GM23338 (cell line): ENCODE results near the gene HGF. TPM values are rescaled to one million over a fixed set of nuclear protein-coding genes. Genes with fewer than 3 reads are reported as not detected.

Experiments used
- ATAC-seq: fragments of 200-7000 bp; cut with Tn5 transposase; 3 replicates; pipeline ENCODE4 v1.9.1; 2020
- DNase-seq: peaks from one replicate; pipeline ENCODE4 v3.0.0-alpha.2; 2015; ENCODE audit warnings: low spot score
- H2AFZ ChIP-seq: fragments of 200-600 bp; sonication (generic); 2 replicates; pipeline ENCODE4 v1.8.0; 2016; ENCODE audit warnings: antibody characterized with exemption, mild to moderate bottlenecking, moderate library complexity
- H3F3A ChIP-seq: fragments of 200-600 bp; sonication (generic); replicated peaks from 2 replicates; pipeline ENCODE4 v1.8.0; 2017; ENCODE audit warnings: antibody characterized with exemption, mixed run types, low read depth
- H3K27ac ChIP-seq: fragments of 200-600 bp; sonication (generic); 2 replicates; pipeline ENCODE4 v1.6.1; 2016; ENCODE audit warnings: low read depth
- H3K27me3 ChIP-seq: fragments of 200-600 bp; sonication (generic); 2 replicates; pipeline ENCODE4 v1.8.0; 2016; ENCODE audit warnings: mild to moderate bottlenecking, mixed run types, moderate library complexity; ENCODE audit not compliant: insufficient read depth
- H3K36me3 ChIP-seq: fragments of 200-600 bp; sonication (generic); 2 replicates; pipeline ENCODE4 v1.8.0; 2016; ENCODE audit warnings: mild to moderate bottlenecking; ENCODE audit not compliant: insufficient read depth
- H3K4me1 ChIP-seq: fragments of 200-600 bp; sonication (generic); 2 replicates; pipeline ENCODE4 v1.8.0; 2016; ENCODE audit warnings: mild to moderate bottlenecking, moderate library complexity; ENCODE audit not compliant: insufficient read depth
- H3K4me2 ChIP-seq: fragments of 200-600 bp; sonication (generic); 2 replicates; pipeline ENCODE4 v1.7.1; 2017; ENCODE audit warnings: mixed run types
- H3K4me3 ChIP-seq: fragments of 200-600 bp; sonication (generic); 2 replicates; pipeline ENCODE4 v1.6.1; 2016; ENCODE audit warnings: mixed run types
- H3K79me2 ChIP-seq: fragments of 200-600 bp; sonication (generic); replicated peaks from 2 replicates; pipeline ENCODE4 v1.8.0; 2017; ENCODE audit warnings: mild to moderate bottlenecking; ENCODE audit not compliant: insufficient read depth
- H3K9me2 ChIP-seq: fragments of 200-600 bp; sonication (generic); 2 replicates; pipeline ENCODE4 v1.8.0; 2017; ENCODE audit not compliant: insufficient read depth
- H4K20me1 ChIP-seq: fragments of 200-600 bp; sonication (generic); replicated peaks from 2 replicates; pipeline ENCODE4 v1.8.0; 2017; ENCODE audit warnings: mild to moderate bottlenecking; ENCODE audit not compliant: insufficient read depth
- H3K27ac Mint-ChIP-seq: 2 replicates; pipeline ENCODE4 v1.8.0; 2020; ENCODE audit warnings: inconsistent platforms, mild to moderate bottlenecking, moderate library complexity, mixed read lengths
- H3K27me3 Mint-ChIP-seq: 3 replicates; pipeline ENCODE4 v1.8.0; 2022; ENCODE audit warnings: low read depth, mild to moderate bottlenecking, moderate library complexity, mixed read lengths, inconsistent platforms; ENCODE audit not compliant: insufficient read depth, poor library complexity
- H3K36me3 Mint-ChIP-seq: 3 replicates; pipeline ENCODE4 v1.8.0; 2021; ENCODE audit warnings: low read depth, mild to moderate bottlenecking, inconsistent platforms, moderate library complexity, mixed read lengths
- H3K4me1 Mint-ChIP-seq: 3 replicates; pipeline ENCODE4 v1.8.0; 2020; ENCODE audit warnings: mild to moderate bottlenecking, inconsistent platforms, mixed read lengths
- H3K4me3 Mint-ChIP-seq: 3 replicates; pipeline ENCODE4 v1.8.0; 2021; ENCODE audit warnings: moderate library complexity, mild to moderate bottlenecking, inconsistent platforms, mixed read lengths
- H3K9me3 Mint-ChIP-seq: 3 replicates; pipeline ENCODE4 v1.8.0; 2020; ENCODE audit warnings: moderate library complexity, mild to moderate bottlenecking, inconsistent platforms, mixed read lengths
- CREB1 ChIP-seq: fragments of 250-450 bp; sonication (Bioruptor Pico); IDR thresholded peaks from 2 replicates; pipeline ENCODE4 v1.5.0; 2020; ENCODE audit warnings: low read depth, mild to moderate bottlenecking, moderate library complexity
- ETS1 ChIP-seq: IDR thresholded peaks from 2 replicates; pipeline ENCODE4 v1.6.1; 2016; ENCODE audit warnings: antibody characterized with exemption
- EZH2 ChIP-seq: fragments of 200-600 bp; sonication (generic); IDR thresholded peaks from one replicate; pipeline ENCODE4 v1.8.0; 2017; ENCODE audit warnings: antibody characterized with exemption, mild to moderate bottlenecking, low read depth; ENCODE audit not compliant: unreplicated experiment
- EZH2phosphoT487 ChIP-seq: fragments of 200-600 bp; sonication (generic); IDR thresholded peaks from one replicate; pipeline ENCODE4 v1.8.1; 2018; ENCODE audit warnings: antibody characterized with exemption; ENCODE audit not compliant: unreplicated experiment
- JUNB ChIP-seq: IDR thresholded peaks from one replicate; pipeline ENCODE4 v1.6.1; 2016; ENCODE audit warnings: antibody characterized with exemption; ENCODE audit not compliant: unreplicated experiment
- POLR2AphosphoS5 ChIP-seq: IDR thresholded peaks from 2 replicates; pipeline ENCODE4 v1.6.1; 2016; ENCODE audit warnings: antibody characterized with exemption, low read depth
- ZNF331 ChIP-seq: fragments of 250-450 bp; sonication (Bioruptor Pico); IDR thresholded peaks from 2 replicates; pipeline ENCODE4 v1.5.0; 2020; ENCODE audit warnings: low read depth, mild to moderate bottlenecking, moderate library complexity
- ZNF462 ChIP-seq: fragments of 250-450 bp; sonication (Bioruptor Pico); IDR thresholded peaks from 2 replicates; pipeline ENCODE4 v1.5.0; 2020; ENCODE audit warnings: mild to moderate bottlenecking, moderate library complexity
- polyA plus RNA-seq: library from polyadenylated mRNA; unstranded; fragments of >200 nt; fragmentation: Nextera tagmentation; extraction: Ambion mirVana; gene quantifications from 2 replicates; pipeline ENCODE4 v1.2.1, GENCODE V29; 2016
- total RNA-seq: library from RNA; depleted of rRNA; stranded (reverse); fragments of >200 nt; shearing (Covaris generic); gene quantifications from 2 replicates; pipeline ENCODE4 v1.2.3, GENCODE V29; 2014

HGF gene
- total and polyA plus RNA-seq, 2 experiments from 2014 or later: 0.24 to 1.1 TPM

GRCh38 chr7:81745637-81746036 is 24.2 kb downstream of the HGF start (continued):
- no peak for TF ChIP-seq POLR2AphosphoS5
- TF ChIP-seq ZNF462: no peak
- TF ChIP-seq EZH2phosphoT487: no peak
- no peak for TF ChIP-seq EZH2
- TF ChIP-seq JUNB: no peak
- no peak for TF ChIP-seq ZNF331 (CRISPR knock-in tag)
- no peak for TF ChIP-seq CREB1 (CRISPR knock-in tag)

- no peaks in the 10 kb centered on the region for H4K20me1 ChIP-seq
- no peaks in the 10 kb centered on the region for H3K4me1 ChIP-seq
- H3K79me2 ChIP-seq: no peaks in the 10 kb centered on the region
- no peaks in the 10 kb centered on the region for H3K9me2 ChIP-seq
- no peaks in the 10 kb centered on the region for H3K36me3 ChIP-seq
- H3K27ac ChIP-seq: no peak overlapping the region
- DNase-seq (no peak), ATAC-seq (peak; percentile 31; the same call in 1 of the 3 replicates)
- Mint-ChIP-seq H3K9me3 (no peaks in the 10 kb centered on the region), H3K27ac (no peak overlapping the region), H3K36me3 (no peaks in the 10 kb centered on the region), H3K4me1 (peaks cover 10% of the 10 kb centered on the region), H3K27me3 (peaks cover 1% of the 10 kb centered on the region), H3K4me3 (no peak overlapping the region)
- no peaks in the 10 kb centered on the region for H3F3A ChIP-seq
- no peaks in the 10 kb centered on the region for H3K27me3 ChIP-seq
- H3K4me3 ChIP-seq: no peak overlapping the region
- H3K4me2 ChIP-seq: no peak overlapping the region
- H2AFZ ChIP-seq: no peak overlapping the region
- TF ChIP-seq JUNB (no peak), EZH2 (no peak), ETS1 (no peak), ZNF331 (CRISPR knock-in tag) (no peak), ZNF462 (no peak), POLR2AphosphoS5 (no peak)
Measured at GRCh38 chr7:81744389-81744788, 25.5 kb downstream of the HGF start.
